Nephron progenitor cell (in vitro differentiated cells): ENCODE measurements around the gene GDE1.

Source experiments
- DNase-seq: peaks from one replicate; pipeline ENCODE4 v3.0.0; 2021
- H3K27ac Mint-ChIP-seq: 2 replicates; pipeline ENCODE4 v1.8.0; 2021; ENCODE audit warnings: mild to moderate bottlenecking, moderate library complexity, mixed read lengths
- H3K27me3 Mint-ChIP-seq: 2 replicates; pipeline ENCODE4 v1.8.0; 2021; ENCODE audit warnings: mild to moderate bottlenecking, low read depth, mixed read lengths; ENCODE audit not compliant: poor library complexity
- H3K36me3 Mint-ChIP-seq: 2 replicates; pipeline ENCODE4 v1.8.0; 2021; ENCODE audit warnings: low read depth, mixed read lengths
- H3K4me1 Mint-ChIP-seq: 2 replicates; pipeline ENCODE4 v1.8.0; 2021; ENCODE audit warnings: mixed read lengths
- H3K4me3 Mint-ChIP-seq: 2 replicates; pipeline ENCODE4 v1.8.0; 2021; ENCODE audit warnings: mild to moderate bottlenecking, moderate library complexity, mixed read lengths
- H3K9me3 Mint-ChIP-seq: 2 replicates; pipeline ENCODE4 v1.8.0; 2021; ENCODE audit warnings: mild to moderate bottlenecking, moderate library complexity, mixed read lengths
- CTCF ChIP-seq: fragments of 200-600 bp; sonication (generic); IDR thresholded peaks from 2 replicates; pipeline ENCODE4 v1.5.0; 2021; ENCODE audit warnings: antibody characterized with exemption

Gene GDE1

GRCh38 chr16:19542138-19542821, 20.4 kb upstream of the GDE1 start:
- H3K9me3 Mint-ChIP-seq: peaks cover 4% of the 10 kb centered on the region
- no peak overlapping the region for H3K4me3 Mint-ChIP-seq
- H3K36me3 Mint-ChIP-seq: peaks cover 49% of the 10 kb centered on the region
- H3K27me3 Mint-ChIP-seq: no peaks in the 10 kb centered on the region
- H3K27ac Mint-ChIP-seq: no peak overlapping the region
- no peak for TF ChIP-seq CTCF
- no peak for DNase-seq
- H3K4me1 Mint-ChIP-seq: no peaks in the 10 kb centered on the region

DNA sequence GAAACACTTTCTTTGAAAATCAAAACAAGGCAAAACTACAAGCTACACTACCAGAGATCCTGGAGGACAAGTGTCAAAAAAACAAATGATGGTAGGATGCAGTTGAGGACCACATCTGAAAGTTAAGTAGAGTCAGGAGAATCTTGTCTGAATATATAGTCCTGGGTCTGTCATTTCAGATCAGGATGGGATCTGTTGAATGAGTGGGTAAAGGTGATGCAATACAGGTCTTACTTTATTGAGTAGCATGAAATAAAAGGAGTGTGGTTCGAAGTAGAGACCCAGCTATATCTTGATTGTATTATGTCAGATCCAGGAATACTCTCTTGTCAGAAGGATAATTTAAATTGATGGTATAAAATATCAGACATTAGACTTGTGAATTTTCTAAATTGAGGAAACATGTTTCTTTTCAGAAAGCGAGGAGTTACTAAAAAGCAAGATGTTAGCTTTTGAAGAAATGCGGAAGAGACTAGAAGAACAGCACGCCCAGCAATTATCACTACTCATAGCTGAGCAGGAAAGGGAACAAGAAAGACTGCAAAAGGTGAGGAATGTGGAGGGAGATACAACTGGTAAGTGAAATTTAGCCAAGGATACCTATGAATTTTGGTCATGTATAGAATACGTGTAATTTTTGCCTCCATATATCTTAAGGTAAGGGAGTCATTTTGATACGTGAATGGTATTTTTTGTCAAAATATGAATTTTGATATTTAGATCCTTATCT, 18.5 kb upstream of the GDE1 start:
- H3K9me3 Mint-ChIP-seq: peaks cover 4% of the 10 kb centered on the region
- no peak for TF ChIP-seq CTCF
- no peaks in the 10 kb centered on the region for H3K4me1 Mint-ChIP-seq
- no peak overlapping the region for H3K27ac Mint-ChIP-seq
- H3K27me3 Mint-ChIP-seq: no peaks in the 10 kb centered on the region
- H3K36me3 Mint-ChIP-seq: peaks cover 61% of the 10 kb centered on the region
- DNase-seq: no peak
- no peak overlapping the region for H3K4me3 Mint-ChIP-seq

DNA sequence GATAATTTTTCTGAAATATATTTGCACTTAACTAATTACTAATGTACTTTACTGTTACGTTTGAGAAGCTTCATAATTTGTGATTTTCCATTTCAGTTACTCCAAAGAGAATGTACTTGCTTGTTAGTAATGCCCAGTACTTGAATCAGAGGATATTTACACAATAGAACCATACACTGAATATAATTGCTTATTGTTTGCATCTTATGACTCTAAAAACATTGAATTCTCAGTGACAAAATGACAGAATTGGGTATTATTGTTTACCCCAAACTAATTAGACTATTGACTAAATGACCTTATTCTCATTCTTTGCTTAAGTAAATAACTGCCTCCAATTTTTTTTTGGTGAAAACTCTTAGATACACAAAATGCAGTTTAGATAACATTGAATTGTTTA, 10.7 kb upstream of the GDE1 start:
- no peaks in the 10 kb centered on the region for H3K4me1 Mint-ChIP-seq
- no peaks in the 10 kb centered on the region for H3K27me3 Mint-ChIP-seq
- H3K27ac Mint-ChIP-seq: no peak overlapping the region
- no peaks in the 10 kb centered on the region for H3K9me3 Mint-ChIP-seq
- H3K4me3 Mint-ChIP-seq: no peak overlapping the region
- H3K36me3 Mint-ChIP-seq: peaks cover 60% of the 10 kb centered on the region
- DNase-seq: no peak
- TF ChIP-seq CTCF: no peak

DNA sequence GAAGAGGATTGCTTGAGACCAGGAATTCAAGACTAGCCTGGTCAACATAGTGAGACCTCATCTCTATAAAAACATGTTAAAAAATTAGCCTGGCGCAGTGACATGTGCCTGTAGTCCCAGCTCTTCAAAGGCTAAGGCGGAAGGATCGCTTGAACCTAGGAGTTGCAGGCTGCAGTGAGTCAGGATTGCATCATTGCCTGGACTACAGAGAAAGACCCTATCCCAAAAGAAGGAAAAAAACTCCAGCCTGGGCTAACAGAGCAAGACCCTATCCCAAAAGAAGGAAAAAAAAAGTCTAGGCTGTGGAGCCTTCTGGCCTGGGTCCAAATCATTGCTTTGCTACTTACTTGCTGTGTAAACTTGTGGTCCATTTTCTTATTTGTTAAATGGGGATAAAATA, 6.8 kb upstream of the GDE1 start:
- DNase-seq: no peak
- Mint-ChIP-seq H3K27ac (no peak overlapping the region), H3K9me3 (no peaks in the 10 kb centered on the region), H3K27me3 (no peaks in the 10 kb centered on the region), H3K36me3 (peaks cover 32% of the 10 kb centered on the region), H3K4me1 (peaks cover 20% of the 10 kb centered on the region), H3K4me3 (no peak overlapping the region)
- no peak for TF ChIP-seq CTCF

DNA sequence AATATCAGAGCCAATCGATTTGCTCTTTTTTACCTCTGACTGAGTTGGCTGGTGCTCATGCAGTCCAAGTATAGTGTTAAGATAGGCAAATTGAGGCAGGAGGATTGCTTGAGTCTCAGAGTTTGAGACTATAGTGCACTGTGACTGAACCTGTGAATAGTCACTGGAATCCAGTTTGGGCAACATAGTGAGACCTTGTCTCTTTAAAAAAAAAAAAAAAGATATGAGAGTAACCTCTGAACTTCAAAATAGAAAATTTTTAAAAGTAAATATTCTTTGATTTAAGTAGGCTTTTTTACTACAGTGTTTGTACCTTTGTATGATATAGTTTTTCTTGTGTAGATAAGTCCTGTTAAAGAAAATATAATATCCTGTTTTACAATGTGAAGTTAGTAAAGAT, 5.3 kb upstream of the GDE1 start:
- no peak overlapping the region for H3K4me3 Mint-ChIP-seq
- no peak overlapping the region for H3K27ac Mint-ChIP-seq
- H3K27me3 Mint-ChIP-seq: no peaks in the 10 kb centered on the region
- no peaks in the 10 kb centered on the region for H3K9me3 Mint-ChIP-seq
- TF ChIP-seq CTCF: no peak
- peaks cover 25% of the 10 kb centered on the region for H3K36me3 Mint-ChIP-seq
- H3K4me1 Mint-ChIP-seq: peaks cover 31% of the 10 kb centered on the region
- no peak for DNase-seq

- Mint-ChIP-seq H3K4me1 (peaks cover 45% of the 10 kb centered on the region), H3K27ac (no peak overlapping the region), H3K9me3 (no peaks in the 10 kb centered on the region), H3K27me3 (no peaks in the 10 kb centered on the region), H3K36me3 (peaks cover 19% of the 10 kb centered on the region), H3K4me3 (peak overlapping the region; percentile 96)
- no peak for TF ChIP-seq CTCF
- no peak for DNase-seq
These were observed 3.5 kb upstream of the GDE1 start for GRCh38 chr16:19525385-19525723.
